GM23248 (cell line): ENCODE results near the gene RGR.

Source experiments
- EZH2 ChIP-seq: fragments of 200-600 bp; sonication (generic); IDR thresholded peaks from 2 replicates; pipeline ENCODE4 v1.6.1; 2018; ENCODE audit warnings: antibody characterized with exemption, mild to moderate bottlenecking; ENCODE audit not compliant: insufficient read depth, poor library complexity, severe bottlenecking
- EZH2phosphoT487 ChIP-seq: fragments of 200-600 bp; sonication (generic); IDR thresholded peaks from 2 replicates; pipeline ENCODE4 v1.6.1; 2018; ENCODE audit warnings: antibody characterized with exemption, moderate library complexity, mild to moderate bottlenecking, low read depth; ENCODE audit not compliant: insufficient read depth

DNA sequence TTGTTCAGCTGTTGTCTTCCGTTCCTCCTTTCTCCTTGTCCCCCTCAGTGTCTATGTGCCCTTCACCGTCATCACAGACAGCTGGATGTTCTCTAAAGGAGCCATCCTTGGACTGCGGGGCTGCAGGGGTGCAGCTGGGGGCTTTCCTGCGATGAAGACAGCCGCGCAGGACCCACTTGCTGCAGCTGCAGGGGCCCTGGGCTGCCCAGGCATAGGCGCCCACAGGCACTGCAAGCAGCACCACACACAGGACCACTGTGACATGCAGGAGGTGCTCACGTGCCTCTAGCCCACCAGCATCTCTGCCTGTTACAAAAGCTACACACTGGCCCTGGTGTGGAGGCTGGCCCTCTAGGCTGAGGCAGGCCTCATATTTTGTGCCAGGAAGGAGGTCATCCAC, 22.9 kb upstream of the RGR start:
- TF ChIP-seq EZH2 (no peak), EZH2phosphoT487 (no peak)
